ENCODE data around the gene LIMS1.
A peak's percentile ranks its signal among the peaks of the same experiment; 100 is the strongest.
"Not testable (repeated sequence)": the region's sequence is repeated elsewhere in the genome, so short reads cannot be mapped to it uniquely, and the experiment has no call there.

The LIMS1 gene

GRCh38 chr2:108553209-108553919, 19.1 kb downstream of the LIMS1 start:
- no peak for DNase-seq

GRCh38 chr2:108554528-108554927, 20.3 kb downstream of the LIMS1 start:
- no peak for DNase-seq

- no peak for DNase-seq
These were observed 21.3 kb downstream of the LIMS1 start for GRCh38 chr2:108555572-108555971.

- not testable (repeated sequence) for DNase-seq
These were observed 22.3 kb downstream of the LIMS1 start for GRCh38 chr2:108556581-108556980.

GRCh38 chr2:108560241-108560811, 26.1 kb downstream of the LIMS1 start:
- DNase-seq = no peak

GRCh38 chr2:108560895-108561530, 26.7 kb downstream of the LIMS1 start:
- no peak for DNase-seq

GRCh38 chr2:108562274-108562673, 28.0 kb downstream of the LIMS1 start:
- no peak for DNase-seq

GRCh38 chr2:108564510-108564909, 30.2 kb downstream of the LIMS1 start:
- no peak for DNase-seq

GRCh38 chr2:108565778-108566375, 31.6 kb downstream of the LIMS1 start:
- no peak for DNase-seq

GRCh38 chr2:108570416-108570815, 36.1 kb downstream of the LIMS1 start:
- DNase-seq = no peak

GRCh38 chr2:108571286-108571685, 37.0 kb downstream of the LIMS1 start:
- no peak for DNase-seq

- no peak for DNase-seq
These were observed 38.8 kb downstream of the LIMS1 start for GRCh38 chr2:108573061-108573460.

- DNase-seq = no peak
These were observed 40.1 kb downstream of the LIMS1 start for GRCh38 chr2:108574332-108574731.

- DNase-seq = no peak
These were observed 41.1 kb downstream of the LIMS1 start for GRCh38 chr2:108575132-108575966.

GRCh38 chr2:108577099-108577498, 42.8 kb downstream of the LIMS1 start:
- no peak for DNase-seq

GRCh38 chr2:108579623-108580022, 45.4 kb downstream of the LIMS1 start:
- no peak for DNase-seq

- no peak for DNase-seq
These were observed 45.8 kb downstream of the LIMS1 start for GRCh38 chr2:108580050-108580449.

- peak; percentile 28 for DNase-seq
These were observed 49.7 kb downstream of the LIMS1 start for GRCh38 chr2:108583903-108584520.

- no peak for DNase-seq
These were observed 51.2 kb downstream of the LIMS1 start for GRCh38 chr2:108585436-108585835.

- DNase-seq = no peak
These were observed 51.8 kb downstream of the LIMS1 start for GRCh38 chr2:108586116-108586515.

GRCh38 chr2:108586631-108587030, 52.4 kb downstream of the LIMS1 start:
- DNase-seq = no peak

- DNase-seq = no peak
These were observed 53.4 kb downstream of the LIMS1 start for GRCh38 chr2:108587621-108588020.

All from activated T-cell treated with anti-CD3 and anti-CD28 coated beads, Interleukin-2, amount 50 U/mL, for 1 hour (primary cell).